Spleen (tissue), 13 donors: Measurements from ENCODE around the gene FAM50A. TPM values are rescaled to one million over a fixed set of nuclear protein-coding genes. Genes with fewer than 3 reads are reported as not detected.
"Not testable (repeated sequence)": the region's sequence is repeated elsewhere in the genome, so short reads cannot be mapped to it uniquely, and the experiment has no call there.

Experiments used
- DNase-seq: peaks from one replicate; pipeline ENCODE4 v3.0.0-alpha.2; 2020
- H3K27ac ChIP-seq, 8 donors: fragments of 200-600 bp; sonication (generic) in 7 of 8; 1 replicate in 4 of 8; 2 replicates in 4 of 8; pipeline versions ENCODE4 v1.5.0 to v1.8.0; 2016 to 2021; ENCODE audit warnings: inconsistent platforms in 4 of 8, mild to moderate bottlenecking in 4 of 8, moderate library complexity in 1 of 8
- H3K27me3 ChIP-seq, 7 donors: fragments of 200-600 bp; sonication (generic) in 6 of 7; replicated peaks in 1 of 7; 1 replicate in 4 of 7; 2 replicates in 3 of 7; pipeline versions ENCODE4 v1.5.0 to v1.8.0; 2016 to 2021; ENCODE audit warnings: inconsistent platforms in 3 of 7, mild to moderate bottlenecking in 1 of 7
- H3K36me3 ChIP-seq, 6 donors: fragments of 200-600 bp; sonication (generic) in 5 of 6; 1 replicate in 4 of 6; 2 replicates in 2 of 6; pipeline versions ENCODE4 v1.5.0 to v1.8.0; 2016 to 2021; ENCODE audit warnings: inconsistent platforms in 2 of 6
- H3K4me1 ChIP-seq, 6 donors: fragments of 200-600 bp; sonication (generic) in 5 of 6; 1 replicate in 3 of 6; 2 replicates in 3 of 6; pipeline versions ENCODE4 v1.5.0 to v1.8.0; 2016 to 2021; ENCODE audit warnings: inconsistent platforms in 3 of 6
- H3K4me3 ChIP-seq, 8 donors: fragments of 200-600 bp; sonication (generic) in 7 of 8; 1 replicate in 4 of 8; 2 replicates in 4 of 8; pipeline versions ENCODE4 v1.5.0 to v1.8.0; 2016 to 2021; ENCODE audit warnings: inconsistent platforms in 4 of 8, mild to moderate bottlenecking in 4 of 8, moderate library complexity in 2 of 8
- H3K9me3 ChIP-seq, 8 donors: fragments of 200-600 bp; sonication (generic) in 7 of 8; 1 replicate in 4 of 8; 2 replicates in 4 of 8; pipeline versions ENCODE4 v1.5.0 to v1.8.0; 2016 to 2021; ENCODE audit warnings: inconsistent platforms in 4 of 8
- POLR2A ChIP-seq, 3 donors: fragments of 450-650 bp; IDR thresholded peaks; one replicate each; pipeline ENCODE4 v1.5.1; 2017; ENCODE audit warnings: antibody characterized with exemption in 3 of 3, mild to moderate bottlenecking in 1 of 3
- POLR2AphosphoS5 ChIP-seq, 3 donors: sonication (generic); formaldehyde crosslinking; IDR thresholded peaks; one replicate each; pipeline ENCODE4 v1.5.1; 2017; ENCODE audit warnings: antibody characterized with exemption in 3 of 3
- WGBS, 5 donors: extraction: QIAGEN DNeasy Blood & Tissue Kit in 3 of 5; methylation state at CpG; one replicate each; pipeline versions ENCODE4 v1.1.5 to v1.1.7; 2013 to 2018; 5-methylcytosine and 5-hydroxymethylcytosine counted together
- intact Hi-C: fragments of 100-400 bp; cut with DNase I; formaldehyde crosslinking; loops from one replicate; pipeline ENCODE4 v1.15.0; 2023; ENCODE audit warnings: low total_unique reads
- long read RNA-seq, 2 donors: transcript quantifications; one replicate each; lab custom pipeline, GENCODE V29; 2026
- polyA plus RNA-seq, 3 donors: library from polyadenylated mRNA; stranded (reverse); fragments of 200-250 nt; gene quantifications; one replicate each; pipeline ENCODE4 v1.2.1, GENCODE V29; 2013
- total RNA-seq, 7 donors: library from RNA; depleted of rRNA in 3 of 7; stranded (reverse); fragments of >200 nt in 3 of 7; fragmentation: NEBNext Ultra II Directional in 4 of 7; extraction: Animal tissue kit (Norgen Biotek cat#: 25700) in 4 of 7; gene quantifications; one replicate each; pipeline versions ENCODE4 v1.1.0 to v1.2.1, GENCODE V29; 2016 to 2021
- TF ChIP-seq, protein P1 (sequence below), 11 experiments: fragments of 200-600 bp in 7 of 11; fragments of 450-650 bp in 4 of 11; sonication (generic) in 4 of 11; IDR thresholded peaks in 8 of 11; conservative IDR thresholded peaks in 3 of 11; 1 replicate in 7 of 11; 2 replicates in 4 of 11; pipeline versions ENCODE4 v1.4.0 to v1.8.0; 2016 to 2021; ENCODE audit warnings: antibody characterized with exemption in 11 of 11, inconsistent platforms in 4 of 11, mild to moderate bottlenecking in 1 of 11
- donor health status: healthy with polysubstance abuse.
- donor health status: DM: no; HTN: no; CAD: no; lungs with moderate emphysema.
- donor health status: DM: no; HTN: no; CAD: no.
- donor health status: Bipolar disorder and iron deficiency.
- donor health status: healthy.
- donor health status: DM: no; HTN: no; CAD: no.
- donor health status: DM: yes; HTN: yes; CAD: no.

Gene FAM50A, protein sequence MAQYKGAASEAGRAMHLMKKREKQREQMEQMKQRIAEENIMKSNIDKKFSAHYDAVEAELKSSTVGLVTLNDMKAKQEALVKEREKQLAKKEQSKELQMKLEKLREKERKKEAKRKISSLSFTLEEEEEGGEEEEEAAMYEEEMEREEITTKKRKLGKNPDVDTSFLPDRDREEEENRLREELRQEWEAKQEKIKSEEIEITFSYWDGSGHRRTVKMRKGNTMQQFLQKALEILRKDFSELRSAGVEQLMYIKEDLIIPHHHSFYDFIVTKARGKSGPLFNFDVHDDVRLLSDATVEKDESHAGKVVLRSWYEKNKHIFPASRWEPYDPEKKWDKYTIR
- 10 to 100 TPM; 30.3 to 53.9 (median 45.5) TPM for total RNA-seq
- 100 to 1,000 TPM in 1 of 3 donors, 10 to 100 TPM in 2; 65.7 to 123 (median 99.4) TPM for polyA plus RNA-seq
- long read RNA-seq, donor 1, transcript FAM50A-202 (13 exons, 1,352 nt): major isoform, 12 of 33 reads
- long read RNA-seq, donor 1, partial matches to known transcripts: 20 of 33 reads
- long read RNA-seq, donor 1, other reads (novel, unspliced or antisense): 0 of 33 reads
- long read RNA-seq, donor 2, transcript FAM50A-202 (13 exons, 1,352 nt): major isoform, 13 of 23 reads
- long read RNA-seq, donor 2, partial matches to known transcripts: 10 of 23 reads
- long read RNA-seq, donor 2, other reads (novel, unspliced or antisense): 0 of 23 reads

DNA sequence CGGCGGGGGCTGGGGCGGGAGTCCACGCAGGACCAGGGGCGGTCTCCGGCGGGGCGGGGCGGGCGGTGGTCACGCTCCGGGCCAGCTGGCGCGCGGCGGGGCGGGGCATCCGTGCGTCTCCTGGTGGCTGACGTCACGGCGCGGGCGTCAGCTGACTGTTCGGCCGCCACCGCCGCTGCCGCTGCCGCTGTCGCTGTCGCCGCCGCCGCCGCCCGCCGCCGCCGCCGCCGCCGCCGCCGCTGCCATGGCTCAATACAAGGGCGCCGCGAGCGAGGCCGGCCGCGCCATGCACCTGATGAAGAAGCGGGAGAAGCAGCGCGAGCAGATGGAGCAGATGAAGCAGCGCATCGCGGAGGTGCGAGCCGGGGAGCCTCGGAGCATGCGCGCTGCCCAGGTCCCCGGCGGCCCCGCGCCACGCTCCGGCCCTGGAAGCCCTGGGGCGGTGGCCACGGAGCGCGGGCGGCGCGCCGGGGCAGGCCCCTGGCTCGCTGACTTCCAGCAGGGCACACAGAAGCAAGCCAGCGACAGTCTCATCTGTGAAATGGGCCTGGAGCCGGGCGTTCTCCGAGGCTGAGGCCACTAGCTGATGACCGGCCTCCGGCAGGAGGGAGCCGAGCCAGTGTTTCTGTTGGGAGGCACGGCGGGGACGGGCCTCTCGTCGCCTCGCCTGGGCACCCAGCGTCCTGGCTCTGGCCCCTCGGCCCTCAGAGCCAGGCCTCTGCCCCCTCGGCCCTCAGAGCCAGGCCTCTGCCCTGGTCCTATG is at the start of gene FAM50A:
TSS of gene FAM50A (plus strand) at position 150 of the 763 bp plus-strand sequence. CDS start at position 245, 95 bp downstream.
- peaks cover 5 to 58% (median 20%) of the 10 kb centered on the region in 6 donors for H3K4me1 ChIP-seq
- no peaks in the 10 kb centered on the region for H3K9me3 ChIP-seq
- H3K27me3 ChIP-seq: peaks cover 0 to 6% (median 0%) of the 10 kb centered on the region in 7 donors
- peak within 1 kb of the TSS; percentile 40 to 78 (median 49) for H3K4me3 ChIP-seq
- DNase-seq: peak; percentile 93
- intact Hi-C loops: no loop called here
- peaks cover 0 to 77% (median 26%) of the 10 kb centered on the region in 6 donors for H3K36me3 ChIP-seq
- H3K27ac ChIP-seq: peak within 1 kb of the TSS; percentile 46 to 91 (median 80)
- TF ChIP-seq POLR2A (IDR thresholded peaks at IDR 0.05) (no peak), POLR2AphosphoS5 (IDR thresholded peaks at IDR 0.05) (peak; percentile 6 to 54 (median 47))
- TF ChIP-seq, protein P1, sequence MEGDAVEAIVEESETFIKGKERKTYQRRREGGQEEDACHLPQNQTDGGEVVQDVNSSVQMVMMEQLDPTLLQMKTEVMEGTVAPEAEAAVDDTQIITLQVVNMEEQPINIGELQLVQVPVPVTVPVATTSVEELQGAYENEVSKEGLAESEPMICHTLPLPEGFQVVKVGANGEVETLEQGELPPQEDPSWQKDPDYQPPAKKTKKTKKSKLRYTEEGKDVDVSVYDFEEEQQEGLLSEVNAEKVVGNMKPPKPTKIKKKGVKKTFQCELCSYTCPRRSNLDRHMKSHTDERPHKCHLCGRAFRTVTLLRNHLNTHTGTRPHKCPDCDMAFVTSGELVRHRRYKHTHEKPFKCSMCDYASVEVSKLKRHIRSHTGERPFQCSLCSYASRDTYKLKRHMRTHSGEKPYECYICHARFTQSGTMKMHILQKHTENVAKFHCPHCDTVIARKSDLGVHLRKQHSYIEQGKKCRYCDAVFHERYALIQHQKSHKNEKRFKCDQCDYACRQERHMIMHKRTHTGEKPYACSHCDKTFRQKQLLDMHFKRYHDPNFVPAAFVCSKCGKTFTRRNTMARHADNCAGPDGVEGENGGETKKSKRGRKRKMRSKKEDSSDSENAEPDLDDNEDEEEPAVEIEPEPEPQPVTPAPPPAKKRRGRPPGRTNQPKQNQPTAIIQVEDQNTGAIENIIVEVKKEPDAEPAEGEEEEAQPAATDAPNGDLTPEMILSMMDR (IDR thresholded peaks at IDR 0.05 in 8 of 11, conservative IDR thresholded peaks at IDR 0.05 in 3 of 11): peak in 2 of 11 experiments; percentile 18 to 21
- WGBS, 5 donors: 1 to 71% (median 31%) methylated on average over 3 to 94 of the region's 94 CpGs

DNA sequence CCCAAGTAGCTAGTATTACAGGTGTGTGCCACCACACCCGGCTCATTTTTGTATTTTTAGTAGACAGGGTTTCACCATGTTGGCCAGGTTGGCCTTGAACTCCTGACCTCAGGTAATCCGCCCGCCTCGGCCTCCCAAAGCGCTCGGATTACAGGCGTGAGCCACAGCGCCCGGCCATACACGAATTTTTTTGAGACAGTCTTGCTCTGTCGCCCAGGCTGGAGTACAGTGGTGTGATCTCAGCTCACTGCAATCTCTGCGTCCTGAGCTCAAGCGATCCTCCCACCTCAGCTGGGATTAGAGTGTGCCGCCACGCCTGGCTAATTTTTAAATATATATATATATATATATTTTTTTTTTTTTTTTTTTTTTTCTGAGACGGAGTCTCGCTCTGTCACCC is 47.6 kb upstream of the FAM50A start:
- intact Hi-C loops, H3K9me3 ChIP-seq, DNase-seq, H3K27ac ChIP-seq, H3K27me3 ChIP-seq, H3K4me3 ChIP-seq: not testable (repeated sequence)
- Histone ChIP-seq H3K4me1 (peaks cover 0 to 41% (median 22%) of the 10 kb centered on the region in 6 donors), H3K36me3 (peaks cover 0 to 25% (median 16%) of the 10 kb centered on the region in 6 donors)
- 90 to 97% (median 92%) methylated on average over 12 to 17 of the region's 17 CpGs for WGBS, 5 donors

DNA sequence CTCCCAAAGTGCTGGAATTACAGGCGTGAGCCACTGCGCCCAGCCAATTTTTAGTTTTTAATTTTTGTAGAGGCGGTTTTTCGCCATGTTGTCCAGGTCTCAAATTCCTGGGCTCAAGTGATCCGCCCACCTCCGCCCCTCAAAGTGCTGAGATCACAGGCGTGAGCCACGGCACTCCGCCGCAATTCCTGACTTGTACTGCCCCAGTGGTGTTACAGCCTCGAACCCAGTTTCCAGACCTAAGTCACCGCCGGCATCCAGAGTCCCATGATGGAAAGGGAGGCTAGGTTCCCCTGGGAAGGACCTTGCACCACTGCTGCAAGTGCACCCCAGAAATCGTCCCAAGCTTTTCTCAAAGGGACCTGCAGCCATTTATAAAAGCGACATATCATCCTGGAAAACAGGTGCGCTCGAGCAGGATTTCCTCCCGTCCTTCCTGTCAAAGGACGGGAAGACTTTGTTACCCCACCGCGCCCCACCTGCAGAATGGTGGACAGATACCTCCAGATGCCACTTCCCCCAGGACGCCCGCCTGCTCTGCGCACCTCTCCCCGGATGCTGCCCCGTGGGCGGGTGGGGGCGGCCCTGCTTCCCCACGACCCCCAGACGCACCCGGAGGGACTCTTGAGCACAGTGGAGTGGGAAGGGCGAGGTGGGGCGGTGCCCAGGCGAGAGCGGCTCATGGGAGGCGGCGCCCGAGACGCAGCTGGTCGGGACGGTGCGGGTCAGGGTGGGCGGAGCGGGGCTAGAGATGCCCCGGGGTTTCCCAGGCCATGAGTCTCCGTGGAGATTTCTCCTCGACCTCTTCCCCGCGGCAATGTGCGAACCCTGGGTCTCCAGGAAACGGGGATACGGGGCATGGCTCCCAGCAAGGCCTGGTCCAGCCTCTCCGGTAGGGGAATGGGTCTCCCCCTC is 46.7 kb upstream of the FAM50A start:
- Histone ChIP-seq H3K27me3 (no peaks in the 10 kb centered on the region), H3K4me1 (peaks cover 0 to 47% (median 22%) of the 10 kb centered on the region in 6 donors), H3K27ac (peak overlapping the region; percentile 94 to 99 (median 98)), H3K4me3 (peak overlapping the region; percentile 6 to 72 (median 57)), H3K36me3 (peaks cover 0 to 33% (median 17%) of the 10 kb centered on the region in 6 donors), H3K9me3 (no peaks in the 10 kb centered on the region)
- intact Hi-C loops: no loop called here
- WGBS, 5 donors: 5 to 52% (median 20%) methylated on average over 30 to 53 of the region's 53 CpGs
- peak; percentile 92 for DNase-seq
- TF ChIP-seq, protein P1 (IDR thresholded peaks at IDR 0.05 in 8 of 11, conservative IDR thresholded peaks at IDR 0.05 in 3 of 11): no peak
- TF ChIP-seq POLR2AphosphoS5 (IDR thresholded peaks at IDR 0.05) (peak; percentile 2 to 30 (median 3)), POLR2A (IDR thresholded peaks at IDR 0.05) (peak in 1 of 3 donors; percentile 16)
